Activated CD8-positive, alpha-beta T cell treated with anti-CD3 and anti-CD28 coated beads for 36 hours (primary cell): ENCODE data around the gene RPL9. TPM values are rescaled to one million over a fixed set of nuclear protein-coding genes. Genes with fewer than 3 reads are reported as not detected.
"Not testable (repeated sequence)": the region's sequence is repeated elsewhere in the genome, so short reads cannot be mapped to it uniquely, and the experiment has no call there.

Experiments
- ATAC-seq: fragments of 200-7000 bp; cut with Tn5 transposase; one replicate; pipeline ENCODE4 v1.10.0; 2021; ENCODE audit warnings: mild to moderate bottlenecking, moderate library complexity
- CTCF ChIA-PET: fragments of 350-600 bp; sonication (Branson Sonifier 250); formaldehyde crosslinking; loops from one replicate; lab custom pipeline; 2021; ENCODE audit warnings: antibody characterized with exemption; lab: Charles Lee
- POLR2A ChIA-PET: fragments of 350-600 bp; sonication (Branson Sonifier 250); formaldehyde crosslinking; loops from one replicate; lab custom pipeline; 2021; ENCODE audit warnings: antibody characterized with exemption; lab: Charles Lee
- DNase-seq: peaks from one replicate; pipeline ENCODE4 v3.0.0-alpha.2; 2020
- H3K27ac Mint-ChIP-seq: one replicate; pipeline ENCODE4 v1.8.0; 2021; ENCODE audit warnings: mild to moderate bottlenecking, mixed read lengths
- H3K27me3 Mint-ChIP-seq: one replicate; pipeline ENCODE4 v1.8.0; 2021; ENCODE audit warnings: mixed read lengths
- H3K36me3 Mint-ChIP-seq: one replicate; pipeline ENCODE4 v1.8.0; 2021; ENCODE audit warnings: low read depth, mixed read lengths
- H3K4me1 Mint-ChIP-seq: one replicate; pipeline ENCODE4 v1.8.0; 2021; ENCODE audit warnings: low read depth, mixed read lengths
- H3K4me3 Mint-ChIP-seq: one replicate; pipeline ENCODE4 v1.8.0; 2021; ENCODE audit warnings: mild to moderate bottlenecking, moderate library complexity, mixed read lengths
- H3K9me3 Mint-ChIP-seq: one replicate; pipeline ENCODE4 v1.8.0; 2021; ENCODE audit warnings: mixed read lengths
- intact Hi-C: fragments of 100-400 bp; cut with micrococcal nuclease; formaldehyde crosslinking; loops from one replicate; pipeline ENCODE4 v1.10.0; 2022
- total RNA-seq, 2 experiments: library from RNA; stranded (reverse); gene quantifications; one replicate each; pipeline ENCODE4 v1.2.3, GENCODE V29; 2021
- TF ChIP-seq, protein P1 (sequence below): fragments of 200-600 bp; IDR thresholded peaks from one replicate; pipeline ENCODE4 v1.8.0; 2022; ENCODE audit warnings: antibody characterized with exemption, mild to moderate bottlenecking

Gene RPL9
- total RNA-seq, 2 experiments from 2014 or later = 2,605 to 2,684 TPM

DNA sequence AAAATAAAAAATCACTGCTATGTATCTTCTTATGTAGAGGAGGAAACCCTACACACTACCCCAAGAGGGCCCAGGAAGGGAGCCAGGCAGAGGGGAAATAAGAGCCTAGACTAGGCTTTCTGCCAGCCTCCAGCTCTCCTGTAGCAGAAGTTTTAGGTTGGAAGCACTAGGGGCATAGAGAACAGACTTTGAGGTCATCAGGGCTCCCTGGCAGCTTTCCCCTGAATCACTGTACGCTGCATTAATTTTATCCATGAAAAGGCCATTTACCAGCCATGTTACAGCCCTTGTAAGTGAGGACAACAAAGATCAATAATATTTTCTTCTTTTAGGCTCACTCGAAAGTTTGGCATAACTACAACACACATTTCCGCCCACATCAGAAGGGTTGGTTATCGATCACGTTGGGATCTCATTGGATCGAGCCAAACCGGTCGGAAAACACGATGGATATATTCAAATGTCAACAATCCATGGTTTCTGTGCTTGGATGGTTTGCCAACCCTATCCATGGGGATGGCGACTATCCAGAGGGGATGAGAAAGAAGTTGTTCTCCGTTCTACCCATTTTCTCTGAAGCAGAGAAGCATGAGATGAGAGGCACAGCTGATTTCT is 24.7 kb downstream of the RPL9 start:
- Mint-ChIP-seq H3K9me3 (no peaks in the 10 kb centered on the region), H3K27ac (no peak overlapping the region), H3K36me3 (no peaks in the 10 kb centered on the region), H3K4me1 (no peaks in the 10 kb centered on the region), H3K27me3 (peaks cover 1% of the 10 kb centered on the region), H3K4me3 (no peak overlapping the region)
- DNase-seq (no peak), ATAC-seq (no peak)
- ChIA-PET POLR2A (interaction anchor here (1.3 kb wide), 1 partner anchor 25 kb away, joined by 3 read pairs; the partner anchor contains the start of genes LIAS and RPL9), CTCF (no interaction called here)
- TF ChIP-seq, protein P1, sequence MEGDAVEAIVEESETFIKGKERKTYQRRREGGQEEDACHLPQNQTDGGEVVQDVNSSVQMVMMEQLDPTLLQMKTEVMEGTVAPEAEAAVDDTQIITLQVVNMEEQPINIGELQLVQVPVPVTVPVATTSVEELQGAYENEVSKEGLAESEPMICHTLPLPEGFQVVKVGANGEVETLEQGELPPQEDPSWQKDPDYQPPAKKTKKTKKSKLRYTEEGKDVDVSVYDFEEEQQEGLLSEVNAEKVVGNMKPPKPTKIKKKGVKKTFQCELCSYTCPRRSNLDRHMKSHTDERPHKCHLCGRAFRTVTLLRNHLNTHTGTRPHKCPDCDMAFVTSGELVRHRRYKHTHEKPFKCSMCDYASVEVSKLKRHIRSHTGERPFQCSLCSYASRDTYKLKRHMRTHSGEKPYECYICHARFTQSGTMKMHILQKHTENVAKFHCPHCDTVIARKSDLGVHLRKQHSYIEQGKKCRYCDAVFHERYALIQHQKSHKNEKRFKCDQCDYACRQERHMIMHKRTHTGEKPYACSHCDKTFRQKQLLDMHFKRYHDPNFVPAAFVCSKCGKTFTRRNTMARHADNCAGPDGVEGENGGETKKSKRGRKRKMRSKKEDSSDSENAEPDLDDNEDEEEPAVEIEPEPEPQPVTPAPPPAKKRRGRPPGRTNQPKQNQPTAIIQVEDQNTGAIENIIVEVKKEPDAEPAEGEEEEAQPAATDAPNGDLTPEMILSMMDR = no peak
- intact Hi-C loops = no loop called here

DNA sequence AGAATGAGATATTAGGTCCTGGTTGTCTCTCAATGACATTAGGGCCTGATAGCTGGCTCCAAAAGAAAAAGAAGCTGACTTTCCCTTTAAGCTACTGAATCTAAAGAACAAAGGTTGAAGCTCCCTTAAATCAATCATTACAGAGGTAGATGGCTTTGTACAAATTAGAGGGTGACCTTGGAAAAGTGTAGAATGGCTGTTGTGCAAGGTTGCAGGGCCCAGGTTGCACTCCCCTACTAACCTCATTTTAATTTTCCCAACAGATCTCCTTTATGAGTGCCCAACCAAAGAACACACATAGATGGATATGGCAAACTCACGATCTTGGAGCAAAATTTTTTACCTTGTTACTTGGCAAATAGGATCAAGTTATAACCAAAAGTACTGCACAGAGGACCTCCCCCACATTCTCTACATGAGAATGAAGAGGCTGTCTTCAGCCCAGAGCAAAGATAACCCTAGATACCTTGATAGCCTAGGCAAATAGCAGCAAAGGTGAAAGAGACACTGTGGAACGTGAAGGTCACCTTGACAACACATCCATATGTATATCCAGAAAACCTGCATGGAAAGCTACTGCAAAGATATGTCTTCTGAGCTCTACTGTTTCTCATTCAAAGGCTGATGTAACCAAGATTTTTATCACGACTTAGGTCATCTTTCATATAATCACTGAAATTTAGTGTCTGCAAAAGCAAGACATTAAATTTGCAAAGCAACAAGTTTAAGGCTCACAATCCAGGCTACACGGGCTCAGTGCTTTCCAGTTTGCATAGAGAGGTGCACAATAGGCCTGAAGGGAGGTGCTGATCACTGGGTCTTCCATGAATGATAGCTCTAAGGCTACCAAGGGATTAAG is 29.0 kb downstream of the RPL9 start:
- intact Hi-C loops = no loop called here
- Mint-ChIP-seq H3K36me3 (no peaks in the 10 kb centered on the region), H3K9me3 (no peaks in the 10 kb centered on the region), H3K4me1 (no peaks in the 10 kb centered on the region), H3K27me3 (no peaks in the 10 kb centered on the region), H3K4me3 (no peak overlapping the region), H3K27ac (no peak overlapping the region)
- DNase-seq (no peak), ATAC-seq (no peak)
- ChIA-PET CTCF (interaction anchor here (1.0 to 1.2 kb wide), 2 partner anchors 40 to 109 kb away, joined by 3 to 4 read pairs; no protein-coding TSS in a partner anchor), POLR2A (no interaction called here)
- TF ChIP-seq, protein P1 = no peak

DNA sequence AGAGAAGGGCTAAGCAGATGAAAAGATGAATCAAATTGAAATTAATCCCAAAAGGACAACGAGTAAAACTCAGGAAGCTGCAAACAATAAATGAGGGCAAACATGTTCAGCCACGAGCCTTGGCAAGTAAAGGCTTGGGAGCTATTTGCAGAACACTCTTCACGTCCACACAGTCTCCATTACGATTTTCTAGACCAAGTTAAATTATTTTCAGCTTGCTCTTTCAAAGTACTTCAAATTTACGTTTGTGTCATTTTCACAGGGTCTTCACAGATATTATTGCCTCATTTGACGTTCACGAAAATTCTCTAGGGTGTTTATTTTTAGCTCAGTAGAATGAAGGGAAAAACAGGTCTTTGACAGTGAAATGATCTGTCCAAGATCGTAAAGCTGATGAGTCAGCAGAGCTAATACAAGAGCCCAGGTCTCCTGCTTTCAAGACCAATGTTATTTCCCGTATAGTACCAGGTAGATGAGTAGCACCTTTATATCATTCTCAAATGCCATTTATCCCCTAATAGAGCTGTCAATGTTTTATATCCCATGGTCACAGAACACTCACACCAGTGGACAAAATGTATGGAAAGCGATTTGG is 31.1 kb downstream of the RPL9 start:
- CTCF ChIA-PET = interaction anchor here (0.6 to 1.5 kb wide), 3 partner anchors 13 to 628 kb away, joined by 3 to 4 read pairs (median 3); no protein-coding TSS in a partner anchor
- no peak overlapping the region for H3K27ac Mint-ChIP-seq
- no peaks in the 10 kb centered on the region for H3K36me3 Mint-ChIP-seq
- no peaks in the 10 kb centered on the region for H3K9me3 Mint-ChIP-seq
- intact Hi-C loops = no loop called here
- H3K4me1 Mint-ChIP-seq = no peaks in the 10 kb centered on the region
- POLR2A ChIA-PET = no interaction called here
- ATAC-seq = no peak
- no peak for DNase-seq
- H3K4me3 Mint-ChIP-seq = no peak overlapping the region
- H3K27me3 Mint-ChIP-seq = no peaks in the 10 kb centered on the region
- TF ChIP-seq, protein P1 = no peak

DNA sequence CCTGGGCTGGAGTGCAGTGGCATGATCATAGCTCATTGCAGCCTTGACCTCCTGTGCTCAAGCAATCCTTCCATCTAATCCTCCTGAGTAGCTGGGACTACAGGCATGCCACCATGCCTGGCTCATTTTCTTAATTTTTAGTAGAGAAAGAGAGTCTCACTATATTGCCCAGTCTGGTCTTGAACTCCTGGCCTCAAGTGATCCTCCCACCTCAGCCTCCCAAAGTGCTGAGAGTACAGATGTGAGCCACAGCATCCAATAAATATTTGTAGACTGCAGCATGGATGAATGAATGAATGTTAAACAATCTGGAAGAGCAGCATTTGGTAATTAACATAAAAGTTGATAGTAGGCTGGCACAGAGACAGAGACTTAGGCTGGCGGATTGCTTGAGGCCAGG is 32.0 kb downstream of the RPL9 start:
- ChIA-PET CTCF (interaction anchor here (1.5 kb wide), 1 partner anchor 14 kb away, joined by 3 read pairs; no protein-coding TSS in a partner anchor), POLR2A (no interaction called here)
- intact Hi-C loops = no loop called here

DNA sequence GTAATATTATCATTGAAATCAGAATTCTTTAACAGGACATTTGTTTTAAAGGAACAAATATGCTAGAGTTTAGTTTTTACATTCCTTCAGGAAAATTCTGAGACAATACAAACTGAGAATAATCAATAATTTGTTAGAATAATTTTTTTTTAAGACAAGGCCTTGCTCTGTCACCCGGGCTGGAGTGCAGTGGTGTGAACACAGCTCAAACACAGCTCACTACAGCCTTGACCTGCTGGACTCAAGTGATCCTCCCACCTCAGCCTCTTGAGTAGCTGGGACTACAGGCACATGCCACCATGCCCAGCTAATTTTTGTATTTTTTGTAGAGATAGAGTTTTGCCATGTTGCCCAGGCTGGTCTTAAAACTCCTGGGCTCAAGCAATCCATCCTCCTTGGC is 33.4 kb downstream of the RPL9 start:
- CTCF ChIA-PET, DNase-seq, H3K9me3 Mint-ChIP-seq, H3K27ac Mint-ChIP-seq, H3K4me3 Mint-ChIP-seq, H3K27me3 Mint-ChIP-seq, H3K36me3 Mint-ChIP-seq, ATAC-seq, POLR2A ChIA-PET, intact Hi-C loops, H3K4me1 Mint-ChIP-seq: not testable (repeated sequence)

More for the DNA sequence above, 32.0 kb downstream of the RPL9 start:
- no peaks in the 10 kb centered on the region for H3K36me3 Mint-ChIP-seq
- ATAC-seq = no peak
- TF ChIP-seq, protein P1 = no peak
- H3K27me3 Mint-ChIP-seq = no peaks in the 10 kb centered on the region
- no peaks in the 10 kb centered on the region for H3K4me1 Mint-ChIP-seq
- no peak overlapping the region for H3K27ac Mint-ChIP-seq
- no peaks in the 10 kb centered on the region for H3K9me3 Mint-ChIP-seq
- no peak for DNase-seq
- no peak overlapping the region for H3K4me3 Mint-ChIP-seq
